Endothelial cell of umbilical vein (primary cell): ENCODE results near the gene CD300LF. TPM values are rescaled to one million over a fixed set of nuclear protein-coding genes. Genes with fewer than 3 reads are reported as not detected.

Experiments used
- BruUV-seq: library from RNA; stranded (reverse); fragments of 400-500 nt; replicated peaks from 2 replicates; lab custom pipeline; 2021; lab: Mats Ljungman, UMichigan
- CTCF ChIA-PET: fragments of 300-600, 350-600 bp; sonication (Branson Sonifier 250); formaldehyde crosslinking; loops from one replicate; lab custom pipeline; 2021; ENCODE audit warnings: antibody characterized with exemption, inconsistent platforms; lab: Charles Lee
- POLR2A ChIA-PET: fragments of 300-600, 350-600 bp; sonication (Branson Sonifier 250); formaldehyde crosslinking; loops from one replicate; lab custom pipeline; 2021; ENCODE audit warnings: antibody characterized with exemption, inconsistent platforms; lab: Charles Lee
- DNase-seq: peaks from one replicate; pipeline ENCODE4 v3.0.0-alpha.2; 2011; ENCODE audit warnings: low read depth, low spot score
- FAIRE-seq: peaks from 2 replicates; lab custom pipeline; 2011; peaks lifted over from hg19 to GRCh38; lab: Jason Lieb, UNC
- H2AFZ ChIP-seq: 2 replicates; pipeline ENCODE4 v1.6.0; 2012; ENCODE audit warnings: low read depth, low read length, control low read depth, inconsistent platforms
- H3K27ac ChIP-seq: 2 replicates; pipeline ENCODE4 v1.5.1; 2011; ENCODE audit warnings: low read depth, mild to moderate bottlenecking, control low read depth, low read length, moderate library complexity; ENCODE audit not compliant: insufficient read depth
- H3K27me3 ChIP-seq, 2 experiments: 2 replicates each; pipeline versions ENCODE4 v1.6.0 to v1.6.1; 2011; ENCODE audit warnings: low read length in 2 of 2, mixed read lengths in 1 of 2; ENCODE audit not compliant: control insufficient read depth in 2 of 2, insufficient read depth in 2 of 2
- H3K36me3 ChIP-seq, 2 experiments: 2 replicates in 1 of 2; 3 replicates in 1 of 2; pipeline ENCODE4 v1.5.1; 2011; ENCODE audit warnings: low read length in 2 of 2, mild to moderate bottlenecking in 1 of 2, moderate library complexity in 1 of 2; ENCODE audit not compliant: control insufficient read depth in 2 of 2, insufficient read depth in 2 of 2; ENCODE audit errors: extremely low read depth in 1 of 2
- H3K4me1 ChIP-seq: 3 replicates; pipeline ENCODE4 v1.5.1; 2011; ENCODE audit warnings: mild to moderate bottlenecking, low read length; ENCODE audit not compliant: control insufficient read depth, insufficient read depth; ENCODE audit errors: extremely low read depth
- H3K4me2 ChIP-seq: 2 replicates; pipeline ENCODE4 v1.6.1; 2011; ENCODE audit warnings: low read length, control low read depth, mixed read lengths; ENCODE audit not compliant: insufficient read depth
- H3K4me3 ChIP-seq, 3 experiments: fragments of 200-600 bp in 1 of 3; sonication (generic), shearing (Covaris generic) in 1 of 3; replicated peaks in 1 of 3; 2 replicates each; pipeline ENCODE4 v1.5.1; 2011 to 2016; ENCODE audit warnings: control low read depth in 3 of 3, low read length in 3 of 3, mild to moderate bottlenecking in 2 of 3, inconsistent platforms in 1 of 3, low read depth in 1 of 3, moderate library complexity in 1 of 3; ENCODE audit not compliant: insufficient read depth in 1 of 3
- H3K79me2 ChIP-seq: 2 replicates; pipeline ENCODE4 v1.6.0; 2012; ENCODE audit warnings: low read length, inconsistent platforms; ENCODE audit not compliant: control insufficient read depth, insufficient read depth
- H3K9ac ChIP-seq: replicated peaks from 2 replicates; pipeline ENCODE3; 2011; ENCODE audit warnings: low read length, control low read depth; ENCODE audit not compliant: insufficient read depth; ENCODE audit errors: extremely low read depth
- H3K9me1 ChIP-seq: replicated peaks from 3 replicates; pipeline ENCODE4 v1.6.0; 2011; ENCODE audit warnings: mild to moderate bottlenecking, low read length; ENCODE audit not compliant: control insufficient read depth, insufficient read depth; ENCODE audit errors: extremely low read depth
- H3K9me3 ChIP-seq: replicated peaks from 2 replicates; pipeline ENCODE4 v1.5.1; 2012; ENCODE audit warnings: low read length, inconsistent platforms; ENCODE audit not compliant: control insufficient read depth, insufficient read depth
- H4K20me1 ChIP-seq: replicated peaks from 2 replicates; pipeline ENCODE3; 2011; ENCODE audit warnings: mild to moderate bottlenecking, low read length; ENCODE audit not compliant: control insufficient read depth, insufficient read depth; ENCODE audit errors: extremely low read depth
- EZH2 ChIP-seq: IDR thresholded peaks from 2 replicates; pipeline ENCODE4 v1.6.1; 2012; ENCODE audit warnings: borderline replicate concordance, low read depth, mild to moderate bottlenecking, moderate library complexity, low read length, inconsistent platforms; ENCODE audit not compliant: severe bottlenecking
- FOS ChIP-seq: IDR thresholded peaks from 2 replicates; pipeline ENCODE4 v1.6.1; 2011; ENCODE audit warnings: mild to moderate bottlenecking, low read length, moderate library complexity, borderline replicate concordance; ENCODE audit not compliant: insufficient read depth
- GATA2 ChIP-seq: IDR thresholded peaks from 2 replicates; pipeline ENCODE4 v1.7.0; 2011; ENCODE audit warnings: low read depth, mild to moderate bottlenecking, moderate library complexity, mixed read lengths, low read length; ENCODE audit not compliant: insufficient read length, insufficient read depth
- JUN ChIP-seq: IDR thresholded peaks from 2 replicates; pipeline ENCODE4 v1.6.1; 2011; ENCODE audit warnings: borderline replicate concordance, low read depth; ENCODE audit not compliant: insufficient read length, insufficient read depth
- MYC ChIP-seq: IDR thresholded peaks from one replicate; pipeline ENCODE4 v1.6.1; 2011; ENCODE audit warnings: mild to moderate bottlenecking, low read depth, low read length
- POLR2A ChIP-seq: IDR thresholded peaks from 2 replicates; pipeline ENCODE4 v1.6.1; 2012; ENCODE audit warnings: low read depth, mild to moderate bottlenecking, control low read depth, low read length
- POLR2AphosphoS5 ChIP-seq: IDR thresholded peaks from 2 replicates; pipeline ENCODE4 v1.6.1; 2012; ENCODE audit warnings: low read depth, mild to moderate bottlenecking, control low read depth, low read length, moderate library complexity; ENCODE audit not compliant: insufficient read depth
- dilution Hi-C: fragments of 300-500 bp; cut with MboI; formaldehyde crosslinking; loops from one replicate; pipeline ENCODE4 v1.15.0; 2019; ENCODE audit warnings: low sequenced_read_pairs; ENCODE audit not compliant: extremely low pct_ligation_motif_present
- intact Hi-C: fragments of 100-400 bp; cut with micrococcal nuclease; formaldehyde crosslinking; loops from one replicate; pipeline ENCODE4 v1.10.0; 2022
- polyA plus RNA-seq, 4 experiments: library from polyadenylated mRNA; depleted of rRNA in 3 of 4; stranded (reverse) in 3 of 4; unstranded in 1 of 4; fragments of >200 nt; gene quantifications; 2 replicates each; pipeline versions ENCODE4 v1.2.1 to v1.2.3, GENCODE V29; 2011 to 2012; ENCODE audit warnings: missing spikeins in 1 of 4
- total RNA-seq: library from RNA; stranded (reverse); gene quantifications from 2 replicates; pipeline ENCODE4 v1.2.3, GENCODE V29; 2021
- TF ChIP-seq, protein P1 (sequence below): IDR thresholded peaks from 2 replicates; pipeline ENCODE4 v1.6.1; 2011; ENCODE audit not compliant: insufficient read depth, insufficient read length
- TF ChIP-seq, protein P2 (sequence below), 2 donors: IDR thresholded peaks; 1 replicate in 1 of 2; 2 replicates in 1 of 2; pipeline ENCODE4 v1.5.1; 2011; ENCODE audit warnings: low read length in 2 of 2, mild to moderate bottlenecking in 2 of 2, moderate library complexity in 2 of 2, control low read depth in 1 of 2, inconsistent platforms in 1 of 2, low read depth in 1 of 2; ENCODE audit not compliant: insufficient read depth in 1 of 2; ENCODE audit errors: extremely low read depth in 1 of 2

Gene CD300LF
- total and polyA plus RNA-seq, 2 donors (not counting 3 experiments of a cell fraction or from before 2014, with no cell fraction given) = not detected

DNA sequence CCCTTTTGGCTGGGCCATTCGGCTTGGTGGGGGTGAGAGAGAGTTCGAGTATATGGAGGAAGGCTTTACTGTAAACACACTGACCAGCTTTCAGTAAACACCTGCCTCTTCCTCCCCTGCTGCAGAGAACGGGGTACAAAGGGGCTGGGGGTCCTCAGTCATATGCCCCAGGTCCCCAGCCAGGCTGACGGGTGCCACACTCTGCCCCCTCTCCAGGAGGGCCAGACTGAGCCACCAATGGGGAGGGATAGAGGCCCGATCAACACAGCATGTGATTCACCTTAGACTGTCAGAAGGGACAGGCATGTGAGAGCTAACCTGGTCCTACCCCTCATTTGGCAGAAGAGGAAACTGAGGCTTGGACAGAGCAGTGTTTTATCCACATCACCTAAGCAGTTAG, 48.7 kb upstream of the CD300LF start:
- dilution Hi-C loops = no loop called here
- no peak for FAIRE-seq
- CTCF ChIA-PET = interaction anchor here (2.4 to 3.3 kb wide), 2 partner anchors 10 to 15 kb away, joined by 14 to 25 read pairs; no protein-coding TSS in a partner anchor

More for the DNA sequence above, 48.7 kb upstream of the CD300LF start:
- no peak overlapping the region for H3K27ac ChIP-seq
- no peak overlapping the region for H2AFZ ChIP-seq
- no peaks in the 10 kb centered on the region for H3K79me2 ChIP-seq
- H4K20me1 ChIP-seq = no peaks in the 10 kb centered on the region
- H3K9me3 ChIP-seq = no peaks in the 10 kb centered on the region
- intact Hi-C loops = no loop called here
- peaks cover 7% of the 10 kb centered on the region for H3K4me1 ChIP-seq
- H3K9me1 ChIP-seq = no peaks in the 10 kb centered on the region
- POLR2A ChIA-PET = no interaction called here
- no TSS peak for BruUV-seq
- DNase-seq = no peak
- no peak overlapping the region for H3K4me2 ChIP-seq
- no peak overlapping the region for H3K4me3 ChIP-seq
- no peak overlapping the region for H3K9ac ChIP-seq
- H3K36me3 ChIP-seq = no peaks in the 10 kb centered on the region
- no peaks in the 10 kb centered on the region for H3K27me3 ChIP-seq
- TF ChIP-seq, protein P1, sequence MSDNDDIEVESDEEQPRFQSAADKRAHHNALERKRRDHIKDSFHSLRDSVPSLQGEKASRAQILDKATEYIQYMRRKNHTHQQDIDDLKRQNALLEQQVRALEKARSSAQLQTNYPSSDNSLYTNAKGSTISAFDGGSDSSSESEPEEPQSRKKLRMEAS = no peak
- no peak for TF ChIP-seq POLR2AphosphoS5
- no peak for TF ChIP-seq FOS
- TF ChIP-seq EZH2 = no peak
- TF ChIP-seq JUN = no peak
- no peak for TF ChIP-seq GATA2
- TF ChIP-seq MYC = no peak
- TF ChIP-seq, protein P2, sequence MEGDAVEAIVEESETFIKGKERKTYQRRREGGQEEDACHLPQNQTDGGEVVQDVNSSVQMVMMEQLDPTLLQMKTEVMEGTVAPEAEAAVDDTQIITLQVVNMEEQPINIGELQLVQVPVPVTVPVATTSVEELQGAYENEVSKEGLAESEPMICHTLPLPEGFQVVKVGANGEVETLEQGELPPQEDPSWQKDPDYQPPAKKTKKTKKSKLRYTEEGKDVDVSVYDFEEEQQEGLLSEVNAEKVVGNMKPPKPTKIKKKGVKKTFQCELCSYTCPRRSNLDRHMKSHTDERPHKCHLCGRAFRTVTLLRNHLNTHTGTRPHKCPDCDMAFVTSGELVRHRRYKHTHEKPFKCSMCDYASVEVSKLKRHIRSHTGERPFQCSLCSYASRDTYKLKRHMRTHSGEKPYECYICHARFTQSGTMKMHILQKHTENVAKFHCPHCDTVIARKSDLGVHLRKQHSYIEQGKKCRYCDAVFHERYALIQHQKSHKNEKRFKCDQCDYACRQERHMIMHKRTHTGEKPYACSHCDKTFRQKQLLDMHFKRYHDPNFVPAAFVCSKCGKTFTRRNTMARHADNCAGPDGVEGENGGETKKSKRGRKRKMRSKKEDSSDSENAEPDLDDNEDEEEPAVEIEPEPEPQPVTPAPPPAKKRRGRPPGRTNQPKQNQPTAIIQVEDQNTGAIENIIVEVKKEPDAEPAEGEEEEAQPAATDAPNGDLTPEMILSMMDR (IDR thresholded peaks at IDR 0.05; ENCODE audit: extremely low read depth in 1 of 2, insufficient read depth in 1 of 2, low read depth in 1 of 2, low read length in 2 of 2) = no peak
- TF ChIP-seq POLR2A = no peak
